Lung microvascular endothelial cell (primary cell): Measurements from ENCODE around the gene BABAM2. TPM values are rescaled to one million over a fixed set of nuclear protein-coding genes. Genes with fewer than 3 reads are reported as not detected.
"Not testable (repeated sequence)": the region's sequence is repeated elsewhere in the genome, so short reads cannot be mapped to it uniquely, and the experiment has no call there.

ENCODE experiments used
- DNase-seq, 2 donors: peaks; one replicate each; pipeline versions ENCODE4 v3.0.0 to v3.0.0-alpha.2; 2010; ENCODE audit warnings: low read depth in 2 of 2
- total RNA-seq: library from RNA; depleted of rRNA; stranded (reverse); fragments of >200 nt; gene quantifications from 2 replicates; pipeline ENCODE4 v1.2.1, GENCODE V29; 2014

Gene BABAM2
- total RNA-seq, 1 donor from 2014 or later: 14.7 TPM

DNA sequence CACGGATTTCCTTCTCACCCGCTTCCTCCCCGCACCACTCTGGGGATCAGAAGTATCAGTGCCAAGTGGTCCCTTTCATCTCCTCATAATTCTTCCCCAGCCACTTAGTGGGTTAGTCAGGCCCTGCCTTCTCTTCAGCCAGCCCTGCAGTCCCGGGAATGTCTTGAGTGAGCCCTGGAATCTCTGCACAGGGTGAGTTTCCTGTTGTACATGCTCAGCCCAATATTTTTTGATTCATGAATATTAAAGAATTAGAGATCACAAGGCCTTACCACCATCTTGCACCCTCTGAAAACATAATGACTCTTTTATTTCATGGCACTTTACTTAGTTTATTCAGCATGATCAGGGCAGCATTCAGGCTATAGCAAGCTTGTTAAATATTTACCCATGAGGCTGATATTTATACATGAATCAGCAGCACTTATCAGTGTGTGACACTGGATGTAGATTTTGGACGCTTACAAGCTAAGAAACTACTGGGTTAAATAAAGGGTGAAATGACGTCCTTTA, 342.7 kb downstream of the BABAM2 start:
- peak in 1 of 2 donors; percentile 18 for DNase-seq

GRCh38 chr2:28234807-28235206, 344.3 kb downstream of the BABAM2 start:
- peak in 1 of 2 donors; percentile 10 for DNase-seq

- DNase-seq: no peak
Measured at GRCh38 chr2:28239207-28239606, 348.7 kb downstream of the BABAM2 start.

DNA sequence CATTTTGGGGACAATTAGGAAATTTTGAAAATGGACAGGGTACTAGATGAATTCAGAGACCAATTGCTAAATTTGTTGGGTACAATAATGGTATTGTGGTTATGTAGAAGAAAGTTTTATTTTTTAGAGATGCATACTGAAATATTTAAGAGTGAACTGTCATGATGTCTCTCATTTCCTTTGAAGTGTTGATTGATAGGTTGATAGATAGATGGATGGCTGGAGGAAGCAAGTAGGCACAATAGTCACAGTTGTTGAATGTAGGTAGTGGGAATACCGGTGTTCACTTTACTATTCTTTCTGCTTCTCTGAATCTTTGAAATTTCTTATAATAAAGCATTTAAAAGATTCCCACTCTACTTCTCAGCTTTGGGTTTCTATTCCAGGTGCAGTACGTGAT, 350.4 kb downstream of the BABAM2 start:
- DNase-seq: no peak

DNA sequence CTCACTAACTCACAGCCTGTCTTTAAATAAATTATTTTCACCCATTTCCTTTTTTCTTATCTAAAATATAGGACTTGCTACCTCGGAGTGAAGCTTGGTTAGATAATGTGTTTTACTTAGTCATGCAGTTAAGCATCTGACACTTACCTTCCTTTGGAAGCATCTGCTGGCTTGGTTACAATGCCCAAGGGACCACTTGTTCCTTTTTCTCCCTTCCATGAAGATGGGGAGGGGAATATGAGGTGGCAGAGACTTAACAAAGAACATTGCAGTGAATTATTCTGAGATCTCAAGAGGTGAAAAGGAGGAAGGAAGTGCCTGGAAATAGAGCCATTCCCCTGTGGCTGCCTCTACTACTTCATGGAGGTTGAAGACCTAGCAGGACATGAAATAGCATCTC, 356.8 kb downstream of the BABAM2 start:
- DNase-seq: no peak

DNA sequence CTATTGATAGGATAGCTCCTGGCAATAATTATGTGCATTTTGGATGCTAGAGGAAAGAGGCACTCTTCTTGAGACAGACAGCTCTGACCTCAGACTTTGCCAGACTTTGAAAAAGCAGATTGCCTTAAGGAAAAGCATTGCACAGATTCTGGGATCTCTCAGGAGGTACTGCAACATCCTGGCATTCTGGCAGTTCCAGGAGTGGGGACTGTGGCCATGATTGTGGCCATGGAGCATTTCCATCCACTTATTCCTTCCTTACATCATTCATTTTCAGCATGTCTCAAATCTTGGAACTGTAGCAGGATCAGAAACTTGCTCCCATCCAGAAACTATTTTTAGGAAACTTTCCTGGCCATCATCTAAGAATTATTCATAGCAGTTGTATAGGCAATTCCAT, 357.2 kb downstream of the BABAM2 start:
- no peak for DNase-seq

DNA sequence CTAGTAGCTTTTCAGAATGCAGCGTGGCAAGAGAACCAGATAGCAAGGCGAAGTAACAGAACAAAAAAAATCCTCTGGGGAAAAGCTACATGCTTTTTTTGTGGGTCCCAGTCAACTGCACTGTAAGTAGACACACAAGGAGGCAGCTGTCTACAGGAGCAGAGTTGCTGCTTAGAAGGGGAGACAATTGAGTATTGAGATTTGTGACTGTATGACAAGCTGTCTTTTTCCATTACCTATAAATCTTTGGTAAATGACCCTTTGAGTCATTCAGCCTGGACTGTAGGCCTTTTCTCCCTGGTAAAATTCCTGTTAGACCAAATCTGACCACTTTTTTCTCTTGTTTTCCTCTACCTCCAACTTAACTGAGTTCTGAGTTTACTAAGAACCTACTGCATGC, 358.0 kb downstream of the BABAM2 start:
- DNase-seq: no peak

DNA sequence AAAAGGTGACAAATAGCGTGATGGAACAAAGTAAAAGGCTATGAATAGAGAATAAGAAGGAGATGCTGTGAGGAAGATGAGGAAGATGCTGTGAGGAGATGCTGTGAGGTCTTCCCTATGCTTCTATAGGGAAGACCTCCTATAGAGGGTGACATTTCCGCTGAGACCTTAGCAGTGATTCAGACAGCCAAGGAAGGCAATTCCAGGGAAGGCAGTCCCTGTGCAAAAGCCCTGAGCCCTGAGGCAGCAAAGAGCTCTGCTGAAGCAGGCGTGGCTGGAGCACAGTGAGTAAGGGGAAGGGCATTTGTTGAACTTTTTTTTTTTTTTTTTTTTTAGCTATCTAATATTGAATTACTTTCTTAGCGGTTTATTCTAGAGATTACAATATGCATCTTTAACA, 359.5 kb downstream of the BABAM2 start:
- no peak for DNase-seq

DNA sequence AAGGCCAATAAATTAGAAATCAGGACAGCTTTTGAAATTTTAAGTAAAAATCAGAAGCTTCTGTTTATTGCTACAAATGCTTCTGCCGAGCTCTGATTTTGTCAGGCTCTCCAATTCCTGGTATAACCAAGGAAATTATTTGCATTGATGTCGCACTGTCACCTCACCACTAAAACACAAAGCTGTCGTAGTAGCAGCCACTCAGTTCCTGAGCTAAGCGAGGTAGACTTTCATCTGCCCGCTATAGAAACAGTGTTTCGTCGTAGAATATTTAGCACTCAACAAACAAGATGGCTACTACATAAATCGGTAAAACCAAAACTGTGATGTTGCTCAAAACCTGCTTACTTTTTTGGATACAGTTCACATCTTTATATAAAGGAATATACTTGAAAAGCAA, 360.8 kb downstream of the BABAM2 start:
- no peak for DNase-seq

DNA sequence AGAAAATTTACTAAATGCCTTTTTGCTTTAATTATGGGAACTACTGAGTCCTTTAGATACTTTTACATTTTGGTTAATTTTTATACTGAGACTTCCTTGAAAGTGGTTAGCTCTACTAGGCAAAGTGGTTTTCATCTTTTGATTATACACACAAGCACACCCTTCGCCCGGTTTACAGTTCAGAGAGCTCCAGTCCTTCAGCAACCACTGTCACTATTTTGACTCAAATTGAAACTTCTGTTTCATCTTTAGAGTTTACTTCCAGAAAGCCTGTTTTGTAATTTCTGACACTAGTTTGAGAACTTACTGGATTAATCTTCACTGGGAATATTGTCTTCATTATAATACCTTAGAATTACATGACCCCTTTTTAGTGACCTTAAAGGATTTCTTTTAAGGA, 361.8 kb downstream of the BABAM2 start:
- DNase-seq: no peak

DNA sequence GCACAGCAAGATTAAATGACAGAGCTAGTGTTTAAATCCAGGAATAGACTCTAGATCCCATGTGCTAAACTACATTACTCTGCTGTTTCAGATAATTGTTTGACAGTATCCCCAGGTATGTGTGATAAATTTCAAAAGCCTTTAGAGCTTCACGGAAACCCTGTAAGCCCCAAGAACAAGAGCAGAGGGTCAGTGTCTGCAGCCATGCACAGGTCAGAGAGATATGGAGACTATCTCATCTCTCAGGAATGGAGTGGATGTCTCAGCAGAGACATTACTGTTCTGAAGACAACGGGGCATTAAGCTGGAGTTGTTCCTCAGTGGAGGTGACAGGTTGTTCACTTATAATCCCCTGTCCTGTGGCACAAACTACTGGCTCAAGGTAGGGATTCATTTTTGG, 363.0 kb downstream of the BABAM2 start:
- DNase-seq: no peak

DNA sequence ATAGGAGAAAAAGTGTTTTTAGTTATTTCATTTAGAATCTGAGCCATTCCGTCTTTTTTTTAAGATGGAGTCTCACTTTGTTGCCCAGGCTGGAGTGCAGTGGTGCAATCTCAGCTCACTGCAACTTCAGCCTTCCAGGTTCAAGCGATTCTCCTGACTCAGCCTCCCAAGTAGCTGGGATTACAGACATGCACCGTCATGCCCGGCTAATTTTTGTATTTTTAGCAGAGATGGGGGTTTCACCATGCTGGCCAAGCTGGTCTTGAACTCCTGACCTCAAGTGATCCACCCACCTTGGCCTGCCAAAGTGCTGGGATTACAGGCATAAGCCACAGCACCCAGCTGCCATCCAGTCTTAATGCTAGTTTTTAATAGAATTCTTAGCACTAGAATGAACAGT, 364.7 kb downstream of the BABAM2 start:
- not testable (repeated sequence) for DNase-seq

DNA sequence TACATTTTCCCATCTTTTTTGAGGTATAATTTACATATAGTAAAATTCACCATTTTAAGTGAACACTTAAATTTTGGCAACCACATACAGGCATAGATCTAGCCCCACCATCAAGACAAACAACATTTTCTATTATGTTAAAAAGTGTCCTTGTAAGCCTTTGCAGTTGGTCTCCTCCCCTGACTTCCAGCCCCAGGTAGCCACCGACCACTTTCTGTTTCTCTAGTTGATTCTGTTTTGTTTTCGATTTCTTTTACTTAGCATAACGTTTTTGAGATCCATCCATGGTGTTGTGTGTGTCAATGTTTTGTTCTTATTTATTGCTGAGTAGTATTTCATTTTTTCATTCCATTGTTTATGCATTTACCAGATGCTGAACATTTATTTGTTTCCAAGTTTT, 366.7 kb downstream of the BABAM2 start:
- no peak for DNase-seq

GRCh38 chr2:28259226-28259625, 368.7 kb downstream of the BABAM2 start:
- not testable (repeated sequence) for DNase-seq

DNA sequence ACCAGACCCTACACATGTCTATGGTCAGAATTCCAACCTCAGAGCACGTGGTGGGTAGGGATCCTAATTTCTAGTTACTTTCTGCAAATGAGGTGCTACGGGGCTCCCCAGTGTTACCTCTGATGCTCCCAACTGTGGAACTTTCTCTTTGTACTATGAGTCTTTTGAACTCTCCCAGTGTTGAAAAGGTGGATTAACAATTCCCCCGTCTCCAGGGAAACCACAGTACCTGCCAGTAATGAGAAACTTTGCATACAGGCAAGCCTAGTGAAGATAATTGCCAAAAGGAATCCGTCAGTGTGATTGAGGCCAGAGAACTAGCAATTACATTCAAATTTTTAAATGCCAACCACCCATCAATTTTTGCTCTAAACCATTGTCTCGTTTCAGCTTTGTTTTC, 373.2 kb downstream of the BABAM2 start:
- DNase-seq: no peak

- no peak for DNase-seq
Measured at GRCh38 chr2:28267282-28267681, 376.8 kb downstream of the BABAM2 start.

GRCh38 chr2:28268386-28268785, 377.9 kb downstream of the BABAM2 start:
- no peak for DNase-seq

- peak in 1 of 2 donors; percentile 50 for DNase-seq
Measured at GRCh38 chr2:28269019-28269784, 378.7 kb downstream of the BABAM2 start.

DNA sequence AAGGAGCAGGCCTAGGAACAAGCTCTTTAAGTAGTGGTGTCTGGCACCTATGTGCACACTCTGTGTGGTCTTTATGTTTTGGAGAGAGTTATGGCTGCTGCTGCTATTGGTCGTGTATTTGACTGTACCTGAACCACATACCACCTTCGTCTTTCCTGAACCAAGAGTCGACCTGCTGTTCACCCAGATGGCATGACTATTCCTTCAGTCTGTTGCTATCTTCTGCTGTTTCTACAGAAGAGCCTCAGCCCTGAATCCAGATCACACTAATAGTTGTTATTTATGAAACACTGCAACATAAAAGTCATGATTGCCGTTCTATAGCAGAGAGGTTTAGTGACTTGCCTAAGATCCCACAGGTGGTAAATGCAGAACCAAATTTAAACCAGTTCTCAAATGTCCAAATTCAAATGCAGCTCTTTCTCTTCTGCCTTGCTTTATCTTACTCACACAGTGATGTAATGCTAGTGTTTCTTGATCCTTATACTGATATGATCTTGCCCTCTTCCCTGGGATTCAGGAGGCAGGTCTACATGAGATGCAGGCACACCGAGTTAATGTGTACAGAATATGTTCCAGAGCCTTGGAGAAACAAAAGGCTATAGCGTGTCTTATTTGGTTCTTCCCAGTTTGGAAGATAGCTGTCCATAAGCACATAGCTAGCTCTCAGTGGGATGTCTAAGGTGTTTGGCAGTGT, 380.1 kb downstream of the BABAM2 start:
- no peak for DNase-seq

- DNase-seq: no peak
Measured at GRCh38 chr2:28271231-28271918, 380.8 kb downstream of the BABAM2 start.

- no peak for DNase-seq
Measured at GRCh38 chr2:28271919-28272250, 381.4 kb downstream of the BABAM2 start.

DNA sequence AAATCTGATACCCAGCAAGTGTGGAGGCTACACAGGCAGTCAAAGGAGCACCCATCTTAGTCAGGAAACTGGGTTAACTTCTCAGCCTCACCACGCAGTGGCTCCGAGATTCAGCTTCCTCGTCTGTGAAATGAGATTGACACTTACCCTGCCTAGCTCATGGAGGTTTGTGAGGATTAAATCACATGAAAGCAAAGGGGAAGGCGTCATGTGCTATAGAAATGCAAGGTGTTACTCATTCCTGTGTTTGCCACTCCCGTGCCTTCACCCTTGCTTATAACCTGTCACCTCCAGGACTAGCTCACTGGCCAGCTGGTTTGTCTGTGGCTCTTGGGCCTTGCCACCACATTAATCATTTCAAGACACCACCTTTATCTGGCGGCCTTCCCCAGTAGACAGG, 383.2 kb downstream of the BABAM2 start:
- DNase-seq: no peak
